GM18508 (cell line): ENCODE data around the gene ZNF26.
"Not testable (repeated sequence)": the region's sequence is repeated elsewhere in the genome, so short reads cannot be mapped to it uniquely, and the experiment has no call there.

Experiments used
- ATAC-seq: cut with Tn5 transposase; IDR thresholded peaks from one replicate; pipeline ENCODE4 v1.9.1; 2021; ENCODE audit warnings: moderate number of reproducible peaks; ENCODE audit not compliant: insufficient read depth, unreplicated experiment

Gene ZNF26, protein sequence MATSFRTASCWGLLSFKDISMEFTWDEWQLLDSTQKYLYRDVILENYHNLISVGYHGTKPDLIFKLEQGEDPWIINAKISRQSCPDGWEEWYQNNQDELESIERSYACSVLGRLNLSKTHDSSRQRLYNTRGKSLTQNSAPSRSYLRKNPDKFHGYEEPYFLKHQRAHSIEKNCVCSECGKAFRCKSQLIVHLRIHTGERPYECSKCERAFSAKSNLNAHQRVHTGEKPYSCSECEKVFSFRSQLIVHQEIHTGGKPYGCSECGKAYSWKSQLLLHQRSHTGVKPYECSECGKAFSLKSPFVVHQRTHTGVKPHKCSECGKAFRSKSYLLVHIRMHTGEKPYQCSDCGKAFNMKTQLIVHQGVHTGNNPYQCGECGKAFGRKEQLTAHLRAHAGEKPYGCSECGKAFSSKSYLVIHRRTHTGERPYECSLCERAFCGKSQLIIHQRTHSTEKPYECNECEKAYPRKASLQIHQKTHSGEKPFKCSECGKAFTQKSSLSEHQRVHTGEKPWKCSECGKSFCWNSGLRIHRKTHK

GRCh38 chr12:132986001-132986884, at the start of gene ZNF26:
ZNF26 (plus strand) TSS chr12:132986367; CDS start chr12:132986841, 474 bp downstream.
- peak; percentile 85 for ATAC-seq

GRCh38 chr12:132936921-132937320, 49.2 kb upstream of the ZNF26 start:
- not testable (repeated sequence) for ATAC-seq

- ATAC-seq: no peak
These were observed 48.7 kb upstream of the ZNF26 start for GRCh38 chr12:132937476-132937875.

DNA sequence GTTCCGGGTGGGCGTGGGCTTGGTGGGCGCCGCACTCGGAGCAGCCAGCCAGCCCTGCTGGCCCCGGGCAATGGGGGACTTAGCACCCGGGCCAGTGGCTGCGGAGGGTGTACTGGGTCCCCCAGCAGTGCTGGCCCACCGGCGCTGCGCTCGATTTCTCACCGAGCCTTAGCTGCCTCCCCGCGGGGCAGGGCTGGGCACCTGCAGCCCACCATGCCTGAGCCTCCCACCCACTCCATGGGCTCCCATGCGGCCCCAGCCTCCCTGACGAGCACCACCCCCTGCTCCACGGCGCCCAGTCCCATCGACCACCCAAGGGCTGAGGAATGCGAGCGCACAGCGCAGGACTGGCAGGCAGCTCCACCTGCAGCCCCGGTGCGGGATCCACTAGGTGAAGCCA, 47.4 kb upstream of the ZNF26 start:
- ATAC-seq: not testable (repeated sequence)

DNA sequence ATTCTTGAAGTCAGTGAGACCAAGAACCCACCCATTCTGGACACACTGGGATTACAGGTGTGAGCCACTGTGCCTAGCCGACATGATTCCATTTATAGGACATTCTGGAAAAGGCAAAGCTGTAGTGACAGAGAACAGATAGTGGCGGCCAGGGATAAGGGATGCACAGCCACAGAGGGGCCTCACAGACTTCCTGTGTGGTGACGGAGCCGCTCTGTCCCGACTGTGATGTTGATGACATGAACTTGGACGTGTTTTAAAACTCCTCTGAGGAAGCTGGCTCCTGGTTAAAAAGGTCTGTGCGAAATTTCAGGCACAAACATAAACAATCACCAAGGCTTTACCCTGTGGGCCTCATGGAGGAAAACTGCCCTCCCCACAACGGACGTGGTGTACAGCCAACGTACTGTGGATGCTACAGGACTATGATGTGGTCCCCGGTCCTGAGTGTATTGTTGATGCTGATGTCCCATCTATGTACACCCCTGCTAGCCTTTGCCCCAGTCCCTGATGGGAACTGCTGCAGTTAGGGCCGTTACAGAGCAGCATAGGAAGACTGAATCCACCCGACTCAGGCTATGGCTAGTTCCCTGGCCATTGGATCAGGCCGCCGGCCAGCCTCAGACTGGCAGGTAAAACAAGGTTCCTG, 46.0 kb upstream of the ZNF26 start:
- ATAC-seq: no peak

- ATAC-seq: no peak
These were observed 44.7 kb upstream of the ZNF26 start for GRCh38 chr12:132941336-132941954.

GRCh38 chr12:132942611-132943010, 43.6 kb upstream of the ZNF26 start:
- no peak for ATAC-seq

- ATAC-seq: no peak
These were observed 40.4 kb upstream of the ZNF26 start for GRCh38 chr12:132945806-132946205.

GRCh38 chr12:132946246-132946820, 39.8 kb upstream of the ZNF26 start:
- ATAC-seq: no peak

DNA sequence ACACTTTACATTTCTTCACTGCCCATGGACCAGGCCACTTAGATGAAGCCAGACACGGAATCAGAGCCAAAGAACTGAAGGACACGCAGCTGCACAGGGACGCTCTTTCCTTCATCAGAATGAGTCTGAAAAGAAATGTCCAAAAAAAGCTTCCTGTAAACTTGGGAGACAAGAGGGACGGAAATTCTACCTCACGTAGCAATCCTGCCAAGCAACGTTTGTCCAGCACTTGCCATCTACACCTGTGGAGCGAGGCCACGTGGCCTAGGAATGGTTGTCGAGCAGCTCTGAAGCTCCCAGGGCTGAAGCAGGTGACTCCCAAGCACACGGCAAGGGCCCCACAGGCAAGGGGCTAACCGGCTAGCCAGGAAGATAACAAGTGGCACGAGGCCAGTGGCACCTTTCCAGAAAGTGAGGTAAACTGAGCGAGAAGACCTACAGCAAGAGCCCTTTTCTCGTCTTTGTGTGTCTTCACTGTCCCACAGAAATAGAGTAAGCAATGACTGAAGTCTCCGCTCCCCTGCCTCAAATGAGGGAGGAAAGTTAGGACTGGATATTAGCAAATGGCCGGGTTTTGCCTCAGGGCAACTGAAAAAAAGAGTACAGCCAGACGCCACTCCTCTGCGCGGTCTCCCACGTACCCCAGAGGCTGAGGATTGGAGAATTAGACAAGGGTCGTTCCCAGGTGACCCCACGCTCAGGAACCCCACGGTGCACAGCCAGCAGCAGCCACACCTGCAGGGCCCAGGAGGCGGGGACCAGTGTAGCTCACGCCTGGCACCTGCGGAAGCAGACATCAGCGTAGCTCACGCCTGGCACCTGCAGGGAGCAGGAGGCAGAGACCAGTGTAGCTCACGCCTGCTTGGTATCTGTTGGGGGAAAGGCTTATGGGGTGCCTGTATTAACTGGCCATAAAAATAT, 37.8 kb upstream of the ZNF26 start:
- no peak for ATAC-seq

DNA sequence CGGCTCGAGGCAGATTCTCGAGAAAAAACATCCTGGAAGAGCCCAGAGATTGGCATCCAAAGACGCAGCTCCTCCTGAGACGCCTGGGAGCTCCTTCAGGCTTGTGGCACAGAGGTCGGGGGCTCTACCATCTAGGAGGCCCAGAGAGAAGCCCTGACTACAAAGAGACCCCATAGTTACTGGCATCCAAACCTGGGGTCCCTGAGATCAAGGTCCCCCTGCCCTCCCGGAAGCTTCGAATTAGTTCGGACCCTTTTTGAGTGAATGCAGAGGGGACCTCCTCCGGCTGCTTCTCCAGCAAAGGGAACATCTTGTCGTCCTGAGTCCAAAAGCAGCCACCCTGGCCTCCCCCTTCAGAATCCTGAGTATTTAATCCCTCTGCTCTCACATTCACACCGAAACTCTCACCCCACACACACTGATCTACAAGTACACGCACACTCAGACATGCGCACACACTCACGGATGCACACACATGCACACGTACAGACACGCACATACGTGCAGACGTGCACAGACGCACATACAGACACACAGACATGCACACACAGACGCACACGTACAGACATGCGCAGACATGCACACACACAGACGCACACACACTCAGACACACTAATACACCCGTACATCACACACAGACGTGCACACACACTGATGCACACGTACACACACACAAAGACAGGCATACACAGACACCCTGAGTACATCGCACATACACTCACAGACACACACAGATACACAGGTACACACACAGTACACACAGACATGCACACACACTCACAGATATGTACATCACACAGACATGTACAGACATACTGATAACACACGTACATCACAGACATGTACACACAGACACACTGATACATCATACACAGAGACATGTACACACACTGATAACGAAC, 36.0 kb upstream of the ZNF26 start:
- ATAC-seq: no peak

GRCh38 chr12:132950844-132951535, 35.2 kb upstream of the ZNF26 start:
- no peak for ATAC-seq

DNA sequence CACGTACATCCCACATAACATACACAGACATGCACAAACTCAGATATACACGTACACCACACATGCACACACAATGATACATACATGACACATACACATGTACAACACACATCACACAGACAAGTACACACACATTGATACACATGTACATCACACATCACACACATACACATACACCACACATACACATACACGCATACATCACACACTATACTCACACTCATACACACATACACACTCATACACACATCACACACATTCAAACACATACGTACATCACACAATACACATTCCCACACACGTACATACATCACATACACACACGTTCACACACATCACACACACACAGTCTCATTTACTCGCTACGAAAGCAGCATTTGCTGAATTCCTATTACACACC, 34.5 kb upstream of the ZNF26 start:
- no peak for ATAC-seq

DNA sequence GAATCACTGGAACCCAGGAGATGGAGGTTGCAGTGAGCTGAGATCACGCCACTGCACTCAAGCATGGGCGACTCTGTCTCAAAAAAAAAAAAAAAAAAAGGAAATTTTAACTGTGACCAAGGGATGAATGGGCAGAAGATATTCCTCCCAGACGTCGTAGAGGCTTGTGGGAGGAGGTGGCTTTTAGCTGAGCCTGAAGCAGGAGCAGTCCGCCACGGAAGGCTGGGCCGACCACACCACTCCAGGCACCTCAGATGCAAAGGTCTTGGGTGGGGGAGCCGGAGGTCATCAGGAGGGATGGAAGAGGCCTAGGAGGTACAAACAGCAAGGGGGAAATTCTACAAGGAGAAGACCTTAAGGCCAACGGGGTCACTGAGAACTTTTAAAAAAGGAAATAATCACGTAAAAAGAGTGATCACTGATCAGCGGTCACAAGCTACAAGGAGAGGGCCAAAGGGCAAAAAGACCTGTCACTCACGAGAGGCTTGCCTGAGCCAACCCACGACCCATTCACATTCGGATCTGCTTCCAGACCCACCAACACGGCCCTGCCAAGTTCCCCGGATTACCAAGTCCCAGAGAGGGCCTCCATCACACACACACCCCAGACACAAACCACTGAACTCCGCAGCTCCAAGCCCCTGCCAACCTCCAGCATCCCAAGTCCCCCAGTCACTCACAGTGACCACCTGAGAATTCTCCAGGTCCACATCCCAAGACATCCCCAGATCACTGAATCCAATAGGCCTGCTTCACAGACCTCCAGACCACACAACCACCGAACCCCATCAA, 33.6 kb upstream of the ZNF26 start:
- no peak for ATAC-seq

DNA sequence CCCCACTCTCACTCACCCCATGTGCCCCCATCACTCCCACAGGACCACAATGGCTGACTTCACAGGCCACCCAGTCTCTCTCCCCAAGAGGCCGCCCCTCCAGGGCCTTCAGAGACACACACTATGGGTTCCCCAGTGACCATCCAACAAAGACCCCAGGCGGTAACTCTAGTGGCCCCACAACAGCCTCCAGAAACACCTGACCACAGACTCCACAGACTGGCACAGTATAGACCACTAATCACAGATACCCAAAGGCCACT, 33.1 kb upstream of the ZNF26 start:
- no peak for ATAC-seq

- ATAC-seq: no peak
These were observed 32.4 kb upstream of the ZNF26 start for GRCh38 chr12:132953771-132954170.
